MCF 10A (cell line): ENCODE measurements around the gene TUBGCP6. TPM values are rescaled to one million over a fixed set of nuclear protein-coding genes. Genes with fewer than 3 reads are reported as not detected.

Source experiments
- Bru-seq: library from RNA; stranded (reverse); fragments of 400-500 nt; gene quantifications from one replicate; lab custom pipeline; 2021; lab: Mats Ljungman, UMichigan
- BruChase-seq, 2 experiments: library from RNA; stranded (reverse); fragments of 400-500 nt; gene quantifications; one replicate each; lab custom pipeline; 2021; lab: Mats Ljungman, UMichigan
- BruUV-seq: library from RNA; stranded (reverse); fragments of 400-500 nt; replicated peaks from 2 replicates; lab custom pipeline; 2021; lab: Mats Ljungman, UMichigan
- CTCF ChIA-PET: fragments of 300-600 bp; sonication (Branson Sonifier 250); formaldehyde crosslinking; extraction: SDS; loops from one replicate; lab custom pipeline; 2021; ENCODE audit warnings: antibody characterized with exemption, inconsistent platforms; lab: Yijun Ruan, JAX
- POLR2A ChIA-PET: fragments of 300-600, 350-650 bp; sonication (Branson Sonifier 250); formaldehyde crosslinking; extraction: SDS; loops from one replicate; lab custom pipeline; 2020; ENCODE audit warnings: antibody characterized with exemption, inconsistent platforms; lab: Yijun Ruan, JAX
- DNase-seq: peaks from one replicate; pipeline ENCODE4 v3.0.0-alpha.2; 2018; ENCODE audit not compliant: unreplicated experiment
- H3K27ac Mint-ChIP-seq: one replicate; pipeline ENCODE4 v1.8.0; 2022; ENCODE audit warnings: mild to moderate bottlenecking, low read depth, mixed read lengths; ENCODE audit not compliant: unreplicated experiment
- H3K27me3 Mint-ChIP-seq: one replicate; pipeline ENCODE4 v1.8.0; 2022; ENCODE audit warnings: mixed read lengths; ENCODE audit not compliant: insufficient read depth, unreplicated experiment
- H3K36me3 Mint-ChIP-seq: one replicate; pipeline ENCODE4 v1.8.0; 2022; ENCODE audit warnings: mild to moderate bottlenecking, moderate library complexity, mixed read lengths; ENCODE audit not compliant: insufficient read depth, unreplicated experiment
- H3K4me1 Mint-ChIP-seq: one replicate; pipeline ENCODE4 v1.8.0; 2022; ENCODE audit warnings: mixed read lengths; ENCODE audit not compliant: insufficient read depth, unreplicated experiment
- H3K4me3 Mint-ChIP-seq: one replicate; pipeline ENCODE4 v1.8.0; 2022; ENCODE audit warnings: mild to moderate bottlenecking, moderate library complexity, mixed read lengths; ENCODE audit not compliant: unreplicated experiment
- H3K9me3 Mint-ChIP-seq: one replicate; pipeline ENCODE4 v1.8.0; 2022; ENCODE audit warnings: mixed read lengths; ENCODE audit not compliant: unreplicated experiment
- intact Hi-C: fragments of 100-400 bp; cut with micrococcal nuclease; formaldehyde crosslinking; loops from 2 replicates; pipeline ENCODE4 v1.14.1; 2022
- long read RNA-seq: library from polyadenylated mRNA; stranded (forward); transcript quantifications from one replicate; pipeline ENCODE4 v2.0.0, GENCODE V29; 2022
- total RNA-seq: library from RNA; stranded (reverse); gene quantifications from 2 replicates; pipeline ENCODE4 v1.2.3, GENCODE V29; 2022
- TF ChIP-seq, protein P1 (sequence below): fragments of 200-600 bp; IDR thresholded peaks from one replicate; pipeline ENCODE4 v1.8.0; 2022; ENCODE audit warnings: antibody characterized with exemption, mild to moderate bottlenecking; ENCODE audit not compliant: unreplicated experiment

TUBGCP6 gene
- total RNA-seq (27.6 and 27.9 TPM in 2 replicates), Bru-seq, nascent RNA (percentile 49 among the genes with signal in this experiment), BruChase-seq, experiment 1, labeled RNA remaining after a 6-hour chase (percentile 66 among the genes with signal in this experiment), BruChase-seq, experiment 2, labeled RNA remaining after a 2-hour chase (percentile 57 among the genes with signal in this experiment)
- long read RNA-seq, full-length matches to known transcripts: 7 of 53 reads
- long read RNA-seq, partial matches to known transcripts: 17 of 53 reads
- long read RNA-seq, other reads (novel, unspliced or antisense): 29 of 53 reads

- H3K4me3 Mint-ChIP-seq: peak within 1 kb of the TSS; percentile 96
Observed at GRCh38 chr22:50244420-50245213, at the start of gene TUBGCP6. Gene TUBGCP6, minus strand, starts transcription at chr22:50245023. Its CDS starts 564 bp downstream, at chr22:50244459.

DNA sequence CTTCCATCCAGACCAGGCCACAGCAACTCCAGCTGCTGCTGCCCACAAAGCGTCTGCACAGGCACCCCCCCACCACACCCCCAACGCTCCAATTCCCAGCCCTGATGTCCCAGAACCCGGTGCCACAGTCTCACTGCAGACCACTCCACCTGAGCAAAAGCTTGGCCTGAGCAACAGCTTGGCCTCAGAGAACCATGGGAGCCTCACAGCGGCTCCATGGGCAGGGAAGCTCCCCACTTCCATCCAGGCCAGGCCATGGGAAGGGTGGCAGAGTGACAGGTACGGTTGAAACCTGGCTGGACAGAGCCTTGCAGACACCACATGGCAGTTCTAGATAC is 49.5 kb upstream of the TUBGCP6 start:
- no TSS peak for BruUV-seq
- Mint-ChIP-seq H3K36me3 (peaks cover 33% of the 10 kb centered on the region), H3K4me1 (peaks cover 13% of the 10 kb centered on the region), H3K27ac (no peak overlapping the region), H3K9me3 (no peaks in the 10 kb centered on the region), H3K27me3 (no peaks in the 10 kb centered on the region), H3K4me3 (no peak overlapping the region)
- intact Hi-C loops: no loop called here
- CTCF ChIA-PET: interaction anchor here (0.7 to 1.6 kb wide), 4 partner anchors 10 to 41 kb away, joined by 3 to 6 read pairs (median 4); no protein-coding TSS in a partner anchor
- TF ChIP-seq, protein P1, sequence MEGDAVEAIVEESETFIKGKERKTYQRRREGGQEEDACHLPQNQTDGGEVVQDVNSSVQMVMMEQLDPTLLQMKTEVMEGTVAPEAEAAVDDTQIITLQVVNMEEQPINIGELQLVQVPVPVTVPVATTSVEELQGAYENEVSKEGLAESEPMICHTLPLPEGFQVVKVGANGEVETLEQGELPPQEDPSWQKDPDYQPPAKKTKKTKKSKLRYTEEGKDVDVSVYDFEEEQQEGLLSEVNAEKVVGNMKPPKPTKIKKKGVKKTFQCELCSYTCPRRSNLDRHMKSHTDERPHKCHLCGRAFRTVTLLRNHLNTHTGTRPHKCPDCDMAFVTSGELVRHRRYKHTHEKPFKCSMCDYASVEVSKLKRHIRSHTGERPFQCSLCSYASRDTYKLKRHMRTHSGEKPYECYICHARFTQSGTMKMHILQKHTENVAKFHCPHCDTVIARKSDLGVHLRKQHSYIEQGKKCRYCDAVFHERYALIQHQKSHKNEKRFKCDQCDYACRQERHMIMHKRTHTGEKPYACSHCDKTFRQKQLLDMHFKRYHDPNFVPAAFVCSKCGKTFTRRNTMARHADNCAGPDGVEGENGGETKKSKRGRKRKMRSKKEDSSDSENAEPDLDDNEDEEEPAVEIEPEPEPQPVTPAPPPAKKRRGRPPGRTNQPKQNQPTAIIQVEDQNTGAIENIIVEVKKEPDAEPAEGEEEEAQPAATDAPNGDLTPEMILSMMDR: no peak
- DNase-seq: no peak
- POLR2A ChIA-PET: interaction anchor here (0.5 to 5.9 kb wide), 5 partner anchors 10 to 283 kb away, joined by 3 to 73 read pairs (median 3); partner anchors contain the start of gene PLXNB2

More at GRCh38 chr22:50244420-50245213, at the start of gene TUBGCP6:
- intact Hi-C loops: no loop called here
- DNase-seq: peak; percentile 91
- Mint-ChIP-seq H3K9me3 (no peaks in the 10 kb centered on the region), H3K36me3 (peaks cover 25% of the 10 kb centered on the region), H3K27me3 (no peaks in the 10 kb centered on the region), H3K27ac (peak within 1 kb of the TSS; percentile 99), H3K4me1 (peaks cover 16% of the 10 kb centered on the region)
- ChIA-PET CTCF (interaction anchor here (0.7 to 4.2 kb wide), 4 partner anchors 13 to 239 kb away, joined by 5 to 19 read pairs (median 5); no protein-coding TSS in a partner anchor), POLR2A (interaction anchor here (0.6 to 1.5 kb wide), 23 partner anchors 10 to 450 kb away, joined by 3 to 12 read pairs (median 4); partner anchors contain the start of genes DENND6B, LMF2, NCAPH2 and PLXNB2)
- TF ChIP-seq, protein P1: no peak
- BruUV-seq: no TSS peak

DNA sequence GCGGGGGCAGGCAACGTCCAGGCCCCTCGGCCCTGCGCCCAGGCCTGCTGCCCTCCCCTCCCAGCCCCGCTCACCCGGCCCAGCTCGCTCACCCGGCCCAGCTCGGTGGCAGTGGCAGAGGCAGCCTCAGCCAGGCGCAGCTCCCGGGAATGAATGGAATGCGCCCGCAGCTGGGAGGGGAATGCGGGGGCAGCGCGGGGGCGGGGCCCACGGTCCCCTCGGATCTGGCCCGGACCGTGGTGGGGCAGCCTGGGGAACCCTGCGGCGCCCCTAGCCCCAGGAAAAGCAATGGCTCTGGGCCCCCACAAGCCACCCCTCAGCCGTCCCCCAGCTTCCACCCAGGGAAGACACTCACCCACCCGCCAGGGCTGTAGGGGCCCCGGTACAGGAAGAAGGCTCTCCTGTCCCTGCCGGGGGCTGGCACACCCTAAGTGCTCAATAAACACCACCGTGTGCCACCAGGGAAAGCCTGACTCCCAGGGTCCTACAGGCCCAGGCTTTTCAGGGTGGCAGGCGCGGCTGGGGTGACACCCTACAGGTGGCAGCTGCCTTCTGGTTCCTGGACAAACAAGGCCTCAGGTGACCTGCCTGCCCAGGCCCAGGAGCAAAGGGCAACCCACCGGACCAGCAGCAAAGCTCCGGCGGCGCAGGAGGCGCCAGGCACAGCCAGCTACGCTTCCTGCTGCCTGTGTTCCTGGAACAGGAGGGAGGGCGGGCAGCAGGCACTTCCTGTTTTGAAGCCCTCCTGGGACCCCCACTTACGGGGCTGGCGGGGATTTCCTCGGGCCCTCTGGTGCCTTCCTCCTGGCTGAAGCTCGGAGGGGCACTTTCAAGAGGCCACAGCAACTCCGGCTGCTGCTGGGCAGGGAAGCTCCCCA is 48.9 kb upstream of the TUBGCP6 start:
- intact Hi-C loops: no loop called here
- ChIA-PET CTCF (interaction anchor here (0.6 to 1.6 kb wide), 7 partner anchors 10 to 40 kb away, joined by 3 to 6 read pairs (median 3); no protein-coding TSS in a partner anchor), POLR2A (interaction anchor here (0.5 to 5.9 kb wide), 5 partner anchors 11 to 283 kb away, joined by 3 to 73 read pairs (median 3); partner anchors contain the start of gene PLXNB2)
- TF ChIP-seq, protein P1: no peak
- BruUV-seq: no TSS peak
- H3K27me3 Mint-ChIP-seq: no peaks in the 10 kb centered on the region
- H3K36me3 Mint-ChIP-seq: peaks cover 39% of the 10 kb centered on the region
- H3K4me1 Mint-ChIP-seq: peaks cover 13% of the 10 kb centered on the region
- H3K27ac Mint-ChIP-seq: no peak overlapping the region
- DNase-seq: peak; percentile 47
- H3K9me3 Mint-ChIP-seq: no peaks in the 10 kb centered on the region
- H3K4me3 Mint-ChIP-seq: no peak overlapping the region
